Spleen (tissue), 11 donors: Measurements from ENCODE around the gene DPP4. TPM values are rescaled to one million over a fixed set of nuclear protein-coding genes. Genes with fewer than 3 reads are reported as not detected.

Experiments used
- DNase-seq: peaks from one replicate; pipeline ENCODE4 v3.0.0-alpha.2; 2020
- H3K27ac ChIP-seq, 8 donors: fragments of 200-600 bp; sonication (generic) in 7 of 8; 1 replicate in 4 of 8; 2 replicates in 4 of 8; pipeline versions ENCODE4 v1.5.0 to v1.8.0; 2016 to 2021; ENCODE audit warnings: inconsistent platforms in 4 of 8, mild to moderate bottlenecking in 4 of 8, moderate library complexity in 1 of 8
- H3K27me3 ChIP-seq, 7 donors: fragments of 200-600 bp; sonication (generic) in 6 of 7; replicated peaks in 1 of 7; 1 replicate in 4 of 7; 2 replicates in 3 of 7; pipeline versions ENCODE4 v1.5.0 to v1.8.0; 2016 to 2021; ENCODE audit warnings: inconsistent platforms in 3 of 7, mild to moderate bottlenecking in 1 of 7
- H3K36me3 ChIP-seq, 6 donors: fragments of 200-600 bp; sonication (generic) in 5 of 6; 1 replicate in 4 of 6; 2 replicates in 2 of 6; pipeline versions ENCODE4 v1.5.0 to v1.8.0; 2016 to 2021; ENCODE audit warnings: inconsistent platforms in 2 of 6
- H3K4me1 ChIP-seq, 6 donors: fragments of 200-600 bp; sonication (generic) in 5 of 6; 1 replicate in 3 of 6; 2 replicates in 3 of 6; pipeline versions ENCODE4 v1.5.0 to v1.8.0; 2016 to 2021; ENCODE audit warnings: inconsistent platforms in 3 of 6
- H3K4me3 ChIP-seq, 8 donors: fragments of 200-600 bp; sonication (generic) in 7 of 8; 1 replicate in 4 of 8; 2 replicates in 4 of 8; pipeline versions ENCODE4 v1.5.0 to v1.8.0; 2016 to 2021; ENCODE audit warnings: inconsistent platforms in 4 of 8, mild to moderate bottlenecking in 4 of 8, moderate library complexity in 2 of 8
- H3K9me3 ChIP-seq, 8 donors: fragments of 200-600 bp; sonication (generic) in 7 of 8; 1 replicate in 4 of 8; 2 replicates in 4 of 8; pipeline versions ENCODE4 v1.5.0 to v1.8.0; 2016 to 2021; ENCODE audit warnings: inconsistent platforms in 4 of 8
- CTCF ChIP-seq, 11 experiments: fragments of 200-600 bp in 7 of 11; fragments of 450-650 bp in 4 of 11; sonication (generic) in 4 of 11; IDR thresholded peaks in 8 of 11; conservative IDR thresholded peaks in 3 of 11; 1 replicate in 7 of 11; 2 replicates in 4 of 11; pipeline versions ENCODE4 v1.4.0 to v1.8.0; 2016 to 2021; ENCODE audit warnings: antibody characterized with exemption in 11 of 11, inconsistent platforms in 4 of 11, mild to moderate bottlenecking in 1 of 11
- POLR2A ChIP-seq, 3 donors: fragments of 450-650 bp; IDR thresholded peaks; one replicate each; pipeline ENCODE4 v1.5.1; 2017; ENCODE audit warnings: antibody characterized with exemption in 3 of 3, mild to moderate bottlenecking in 1 of 3
- POLR2AphosphoS5 ChIP-seq, 3 donors: sonication (generic); formaldehyde crosslinking; IDR thresholded peaks; one replicate each; pipeline ENCODE4 v1.5.1; 2017; ENCODE audit warnings: antibody characterized with exemption in 3 of 3
- WGBS, 5 donors: extraction: QIAGEN DNeasy Blood & Tissue Kit in 3 of 5; methylation state at CpG; one replicate each; pipeline versions ENCODE4 v1.1.5 to v1.1.7; 2013 to 2018; 5-methylcytosine and 5-hydroxymethylcytosine counted together
- intact Hi-C: fragments of 100-400 bp; cut with DNase I; formaldehyde crosslinking; loops from one replicate; pipeline ENCODE4 v1.15.0; 2023; ENCODE audit warnings: low total_unique reads
- polyA plus RNA-seq, 3 donors: library from polyadenylated mRNA; stranded (reverse); fragments of 200-250 nt; gene quantifications; one replicate each; pipeline ENCODE4 v1.2.1, GENCODE V29; 2013
- total RNA-seq, 7 donors: library from RNA; depleted of rRNA in 3 of 7; stranded (reverse); fragments of >200 nt in 3 of 7; fragmentation: NEBNext Ultra II Directional in 4 of 7; extraction: Animal tissue kit (Norgen Biotek cat#: 25700) in 4 of 7; gene quantifications; one replicate each; pipeline versions ENCODE4 v1.1.0 to v1.2.1, GENCODE V29; 2016 to 2021
- donor health status: healthy with polysubstance abuse.
- donor health status: DM: no; HTN: no; CAD: no; lungs with moderate emphysema.
- donor health status: DM: no; HTN: no; CAD: no.
- donor health status: Bipolar disorder and iron deficiency.
- donor health status: healthy.
- donor health status: DM: no; HTN: no; CAD: no.
- donor health status: DM: yes; HTN: yes; CAD: no.

DPP4 gene
- total and polyA plus RNA-seq, 10 donors, result 1.3 to 28.6 (median 18.4) TPM

DNA sequence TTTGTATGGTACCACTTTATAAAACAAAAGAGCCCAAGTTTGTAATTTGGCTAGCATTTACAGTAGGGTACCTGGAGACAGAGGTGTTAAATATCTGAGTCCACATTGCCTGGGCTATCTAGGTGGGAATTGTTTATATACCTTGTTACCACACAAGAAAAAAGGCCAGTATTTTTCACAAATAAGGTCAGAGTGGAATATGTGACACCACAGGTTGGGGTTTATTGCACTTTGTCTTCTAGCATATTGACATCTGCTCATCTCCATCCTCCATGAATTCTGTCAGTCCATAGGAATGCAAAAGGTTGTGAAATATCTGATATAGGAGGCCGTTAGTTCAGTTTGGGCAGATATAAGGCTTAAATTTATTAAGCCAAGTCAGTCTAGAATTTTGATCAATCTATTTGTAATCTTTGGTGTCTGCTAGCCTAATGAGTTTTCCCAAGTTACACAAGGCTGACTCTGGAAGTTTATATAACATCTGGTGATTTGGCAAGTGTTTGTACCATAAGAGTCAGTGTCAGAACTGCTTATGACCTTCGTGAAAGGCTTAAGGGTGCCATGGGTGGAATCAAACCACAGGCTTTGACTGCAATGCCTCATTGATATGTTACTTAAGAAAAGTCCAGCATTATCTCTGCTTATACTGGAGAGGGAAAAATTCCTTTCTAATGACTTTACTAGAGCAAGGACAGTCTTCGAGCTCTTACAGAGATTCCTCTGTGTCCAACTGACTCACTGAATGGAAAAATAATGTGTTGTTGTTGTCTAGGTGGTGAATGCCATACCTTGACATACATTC is 11.3 kb upstream of the DPP4 start:
- TF ChIP-seq POLR2AphosphoS5 (IDR thresholded peaks at IDR 0.05) (no peak), CTCF (IDR thresholded peaks at IDR 0.05 in 8 of 11, conservative IDR thresholded peaks at IDR 0.05 in 3 of 11) (no peak), POLR2A (IDR thresholded peaks at IDR 0.05) (no peak)
- Histone ChIP-seq H3K36me3 (no peaks in the 10 kb centered on the region), H3K27me3 (no peaks in the 10 kb centered on the region), H3K9me3 (peaks cover 0 to 4% (median under 1%) of the 10 kb centered on the region in 8 donors), H3K27ac (no peak overlapping the region), H3K4me1 (no peaks in the 10 kb centered on the region), H3K4me3 (no peak overlapping the region)
- DNase-seq, result no peak
- WGBS, 5 donors, result 71 to 89% (median 82%) methylated on average over 3 of the region's 3 CpGs
- intact Hi-C loops, result no loop called here

- WGBS, 5 donors, result 53 to 76% (median 70%) methylated on average over 2 of the region's 2 CpGs
- intact Hi-C loops, result no loop called here
- Histone ChIP-seq H3K4me3 (no peak overlapping the region), H3K27me3 (no peaks in the 10 kb centered on the region), H3K4me1 (no peaks in the 10 kb centered on the region), H3K27ac (no peak overlapping the region), H3K9me3 (peaks cover 0 to 11% (median 8%) of the 10 kb centered on the region in 8 donors), H3K36me3 (no peaks in the 10 kb centered on the region)
- no peak for DNase-seq
- TF ChIP-seq CTCF (IDR thresholded peaks at IDR 0.05 in 8 of 11, conservative IDR thresholded peaks at IDR 0.05 in 3 of 11), result no peak
- TF ChIP-seq POLR2A (IDR thresholded peaks at IDR 0.05), result no peak
- no peak for TF ChIP-seq POLR2AphosphoS5 (IDR thresholded peaks at IDR 0.05)
Observed at GRCh38 chr2:162084536-162084935, 10.5 kb upstream of the DPP4 start.

DNA sequence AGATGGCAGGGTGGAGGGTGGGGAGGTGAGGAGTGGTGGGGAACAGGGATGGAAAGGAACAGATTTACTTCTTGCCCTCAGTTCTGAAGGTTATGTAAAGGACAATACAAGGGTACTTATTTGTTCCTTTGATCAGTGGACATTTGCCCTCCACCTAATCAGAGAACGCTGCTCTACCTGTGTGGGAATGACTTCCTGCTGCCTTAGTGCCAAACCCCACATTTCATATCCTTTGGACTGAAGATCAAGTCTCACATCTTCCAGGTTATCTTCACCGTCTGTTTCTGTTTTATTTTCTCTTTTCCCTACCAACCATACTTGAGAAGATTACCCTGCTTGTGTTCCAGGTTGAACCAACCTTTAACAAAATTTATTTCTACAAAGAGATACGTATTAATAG is 8.7 kb upstream of the DPP4 start:
- H3K27ac ChIP-seq, result no peak overlapping the region
- no peaks in the 10 kb centered on the region for H3K27me3 ChIP-seq
- no peaks in the 10 kb centered on the region for H3K36me3 ChIP-seq
- 83 to 92% (median 91%) methylated on average over 3 of the region's 3 CpGs for WGBS, 5 donors
- no peak overlapping the region for H3K4me3 ChIP-seq
- no peak for TF ChIP-seq POLR2A (IDR thresholded peaks at IDR 0.05)
- TF ChIP-seq CTCF (IDR thresholded peaks at IDR 0.05 in 8 of 11, conservative IDR thresholded peaks at IDR 0.05 in 3 of 11), result no peak
- TF ChIP-seq POLR2AphosphoS5 (IDR thresholded peaks at IDR 0.05), result no peak
- H3K4me1 ChIP-seq, result no peaks in the 10 kb centered on the region
- intact Hi-C loops, result no loop called here
- DNase-seq, result no peak
- H3K9me3 ChIP-seq, result peaks cover 0 to 30% (median 23%) of the 10 kb centered on the region in 8 donors

DNA sequence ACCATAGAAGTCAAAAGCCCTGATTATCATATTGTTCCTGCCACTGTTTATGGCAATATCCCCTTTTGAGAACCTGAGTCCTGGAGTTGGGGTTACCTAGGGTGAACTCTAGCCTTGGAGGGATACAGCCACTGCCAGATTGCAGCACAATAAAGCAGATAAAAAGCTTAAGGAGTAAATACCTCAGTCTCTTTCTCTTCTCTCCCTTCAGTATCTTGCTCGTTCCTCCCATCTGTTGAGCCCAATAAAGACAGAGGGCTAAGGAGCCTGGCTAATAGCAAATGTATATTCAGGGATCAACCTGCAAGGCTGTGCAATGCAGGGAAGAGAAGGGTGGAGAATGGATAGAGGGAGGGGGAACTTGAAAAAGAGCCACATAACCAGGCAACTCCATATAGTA is 8.0 kb upstream of the DPP4 start:
- no peaks in the 10 kb centered on the region for H3K4me1 ChIP-seq
- peaks cover 0 to 35% (median 25%) of the 10 kb centered on the region in 8 donors for H3K9me3 ChIP-seq
- no peak for DNase-seq
- H3K36me3 ChIP-seq, result no peaks in the 10 kb centered on the region
- no peak overlapping the region for H3K4me3 ChIP-seq
- 60 to 83% (median 74%) methylated on average over 1 of the region's 1 CpG for WGBS, 5 donors
- no peaks in the 10 kb centered on the region for H3K27me3 ChIP-seq
- no peak for TF ChIP-seq POLR2A (IDR thresholded peaks at IDR 0.05)
- TF ChIP-seq POLR2AphosphoS5 (IDR thresholded peaks at IDR 0.05), result no peak
- TF ChIP-seq CTCF (IDR thresholded peaks at IDR 0.05 in 8 of 11, conservative IDR thresholded peaks at IDR 0.05 in 3 of 11), result no peak
- no peak overlapping the region for H3K27ac ChIP-seq
- intact Hi-C loops, result no loop called here
